B cell (primary cell): ENCODE results near the gene CASP4. TPM values are rescaled to one million over a fixed set of nuclear protein-coding genes. Genes with fewer than 3 reads are reported as not detected.

Source experiments
- ATAC-seq: fragments of 200-7000 bp; cut with Tn5 transposase; one replicate; pipeline ENCODE4 v1.10.0; 2021; ENCODE audit warnings: low read depth, mild to moderate bottlenecking, moderate number of reproducible peaks, moderate library complexity
- CTCF ChIA-PET: fragments of 350-600 bp; sonication (Branson Sonifier 250); formaldehyde crosslinking; loops from one replicate; lab custom pipeline; 2021; ENCODE audit warnings: antibody characterized with exemption, inconsistent platforms; lab: Charles Lee
- POLR2A ChIA-PET: fragments of 350-600 bp; sonication (Branson Sonifier 250); formaldehyde crosslinking; loops from one replicate; lab custom pipeline; 2021; ENCODE audit warnings: antibody characterized with exemption; lab: Charles Lee
- DNase-seq: peaks from one replicate; pipeline ENCODE4 v3.0.0; 2013
- H2AFZ ChIP-seq: 2 replicates; pipeline ENCODE4 v1.6.1; 2012; ENCODE audit warnings: mild to moderate bottlenecking, low read depth, low read length; ENCODE audit not compliant: insufficient read depth, poor library complexity, severe bottlenecking
- H3K27ac ChIP-seq, 2 donors: 1 replicate in 1 of 2; 2 replicates in 1 of 2; pipeline ENCODE4 v1.5.1; 2012 to 2013; ENCODE audit warnings: low read length in 2 of 2, mild to moderate bottlenecking in 2 of 2, moderate library complexity in 1 of 2
- H3K27me3 ChIP-seq, 4 experiments: fragments of 200-600 bp in 1 of 4; sonication (generic) in 1 of 4; replicated peaks in 1 of 4; 1 replicate in 2 of 4; 2 replicates in 2 of 4; pipeline versions ENCODE4 v1.6.1 to v1.7.0; 2013 to 2016; ENCODE audit warnings: low read length in 3 of 4, mild to moderate bottlenecking in 2 of 4, mixed read lengths in 1 of 4, moderate library complexity in 1 of 4; ENCODE audit not compliant: insufficient read depth in 4 of 4, control insufficient read depth in 3 of 4; ENCODE audit errors: control extremely low read depth in 1 of 4
- H3K36me3 ChIP-seq, 2 experiments: replicated peaks in 1 of 2; 1 replicate in 1 of 2; 2 replicates in 1 of 2; pipeline versions ENCODE4 v1.6.1 to v1.7.1; 2013; ENCODE audit warnings: low read length in 1 of 2; ENCODE audit not compliant: insufficient read depth in 2 of 2, control insufficient read depth in 1 of 2; ENCODE audit errors: control extremely low read depth in 1 of 2, extremely low read depth in 1 of 2
- H3K4me1 ChIP-seq, 2 donors: fragments of 200-600 bp in 1 of 2; sonication (generic) in 1 of 2; 1 replicate in 1 of 2; 2 replicates in 1 of 2; pipeline versions ENCODE4 v1.5.1 to v1.6.1; 2013 to 2017; ENCODE audit warnings: low read length in 2 of 2; ENCODE audit not compliant: control insufficient read depth in 2 of 2, insufficient read depth in 2 of 2
- H3K4me2 ChIP-seq: replicated peaks from 2 replicates; pipeline ENCODE3; 2012; ENCODE audit warnings: mild to moderate bottlenecking, low read depth, low read length; ENCODE audit not compliant: poor library complexity, severe bottlenecking
- H3K4me3 ChIP-seq, 5 experiments: fragments of 200-600 bp in 1 of 5; sonication (generic) in 1 of 5; 1 replicate in 3 of 5; 2 replicates in 2 of 5; pipeline versions ENCODE4 v1.5.1 to v1.7.0; 2011 to 2016; ENCODE audit warnings: low read length in 4 of 5, mild to moderate bottlenecking in 4 of 5, low read depth in 2 of 5, control low read depth in 1 of 5, moderate library complexity in 1 of 5; ENCODE audit not compliant: insufficient read depth in 1 of 5; ENCODE audit errors: control extremely low read depth in 1 of 5, extremely low read depth in 1 of 5
- H3K79me2 ChIP-seq: fragments of 200-600 bp; sonication (generic); one replicate; pipeline ENCODE4 v1.6.0; 2016; ENCODE audit warnings: low read length; ENCODE audit not compliant: control insufficient read depth, insufficient read depth
- H3K9ac ChIP-seq: fragments of 200-600 bp; sonication (generic); 2 replicates; pipeline ENCODE4 v1.6.1; 2017; ENCODE audit warnings: mild to moderate bottlenecking, low read length, moderate library complexity
- H3K9me3 ChIP-seq, 3 donors: one replicate each; pipeline versions ENCODE4 v1.6.1 to v1.7.1; 2013; ENCODE audit warnings: low read length in 2 of 3; ENCODE audit not compliant: control insufficient read depth in 2 of 3, insufficient read depth in 1 of 3; ENCODE audit errors: control extremely low read depth in 1 of 3
- H4K20me1 ChIP-seq: 2 replicates; pipeline ENCODE4 v1.6.0; 2012; ENCODE audit warnings: mild to moderate bottlenecking, low read length; ENCODE audit not compliant: insufficient read depth, control insufficient read depth, poor library complexity, severe bottlenecking
- H3K27ac Mint-ChIP-seq: one replicate; pipeline ENCODE4 v1.8.0; 2021; ENCODE audit warnings: mixed read lengths
- H3K27me3 Mint-ChIP-seq: one replicate; pipeline ENCODE4 v1.8.0; 2021; ENCODE audit warnings: mixed read lengths
- H3K4me1 Mint-ChIP-seq: one replicate; pipeline ENCODE4 v1.8.0; 2021; ENCODE audit warnings: mixed read lengths
- H3K4me3 Mint-ChIP-seq: one replicate; pipeline ENCODE4 v1.8.0; 2021; ENCODE audit warnings: mixed read lengths
- H3K9me3 Mint-ChIP-seq: one replicate; pipeline ENCODE4 v1.8.0; 2022; ENCODE audit warnings: mixed read lengths; ENCODE audit not compliant: insufficient read depth
- CTCF ChIP-seq: fragments of 200-600 bp; IDR thresholded peaks from one replicate; pipeline ENCODE4 v1.8.0; 2022; ENCODE audit warnings: antibody characterized with exemption, mild to moderate bottlenecking
- EZH2 ChIP-seq: IDR thresholded peaks from 2 replicates; pipeline ENCODE4 v1.6.1; 2012; ENCODE audit warnings: borderline replicate concordance, low read depth, mild to moderate bottlenecking, moderate library complexity, low read length; ENCODE audit not compliant: insufficient read depth, poor library complexity, severe bottlenecking
- WGBS: methylation state at CpG from one replicate; pipeline ENCODE4 v1.1.5; 2013; ENCODE audit warnings: missing lambda C conversion rate; ENCODE audit not compliant: insufficient coverage; 5-methylcytosine and 5-hydroxymethylcytosine counted together
- intact Hi-C: fragments of 100-400 bp; cut with micrococcal nuclease; formaldehyde crosslinking; loops from one replicate; pipeline ENCODE4 v1.10.0; 2022
- polyA plus RNA-seq: library from polyadenylated mRNA; depleted of rRNA; stranded (reverse); fragments of >200 nt; gene quantifications from 2 replicates; pipeline ENCODE4 v1.2.3, GENCODE V29; 2012
- total RNA-seq, 2 donors: library from RNA; stranded (reverse); fragments of 120-200 nt in 1 of 2; gene quantifications; 1 replicate in 1 of 2; 2 replicates in 1 of 2; pipeline versions ENCODE4 v1.2.3 to v1.2.4, GENCODE V29; 2013 to 2022

Gene CASP4
- total and polyA plus RNA-seq, 2 donors (not counting 1 experiment from before 2014, with no cell fraction given), result 72.4 to 157 TPM

- Histone ChIP-seq H3K9ac (peak overlapping the region; percentile 83), H4K20me1 (no peaks in the 10 kb centered on the region), H3K27me3 (no peaks in the 10 kb centered on the region), H3K79me2 (peaks cover 20% of the 10 kb centered on the region), H3K4me3 (peak overlapping the region; percentile 42 to 75 (median 58)), H3K27ac (peak overlapping the region; percentile 62 to 90), H3K4me1 (peaks cover 28 to 51% of the 10 kb centered on the region in 2 donors), H2AFZ (peak overlapping the region; percentile 83), H3K36me3 (no peaks in the 10 kb centered on the region), H3K4me2 (peak overlapping the region; percentile 73), H3K9me3 (no peaks in the 10 kb centered on the region)
- no peak for DNase-seq
- ATAC-seq, result peak; percentile 33
- Mint-ChIP-seq H3K4me3 (peak overlapping the region; percentile 89), H3K27ac (peak overlapping the region; percentile 86), H3K9me3 (no peaks in the 10 kb centered on the region), H3K27me3 (no peaks in the 10 kb centered on the region), H3K4me1 (peaks cover 64% of the 10 kb centered on the region)
- 20% methylated on average over 1 of the region's 4 CpGs for WGBS
- POLR2A ChIA-PET, result no interaction called here
- CTCF ChIA-PET, result interaction anchor here (1.6 kb wide), 1 partner anchor 29 kb away, joined by 6 read pairs; no protein-coding TSS in a partner anchor
- no peak for TF ChIP-seq CTCF
- no peak for TF ChIP-seq EZH2
- intact Hi-C loops, result loop anchor here (5.0 to 10.0 kb wide), 3 partner anchors 35 to 63 kb away; partner anchors contain the start of gene CASP4
Measured at GRCh38 chr11:104917271-104918112, 50.9 kb downstream of the CASP4 start.

GRCh38 chr11:104916442-104916841 is 51.9 kb downstream of the CASP4 start:
- DNase-seq, result peak; percentile 16
- Mint-ChIP-seq H3K4me3 (peak overlapping the region; percentile 70), H3K27me3 (no peaks in the 10 kb centered on the region), H3K27ac (peak overlapping the region; percentile 33), H3K4me1 (peaks cover 56% of the 10 kb centered on the region), H3K9me3 (no peaks in the 10 kb centered on the region)
- peak overlapping the region; percentile 83 for H3K9ac ChIP-seq
- no peak for TF ChIP-seq CTCF
- TF ChIP-seq EZH2, result no peak
- peak overlapping the region; percentile 83 for H2AFZ ChIP-seq
- peak overlapping the region in 2 of 5 experiments; percentile 1 to 75 for H3K4me3 ChIP-seq
- intact Hi-C loops, result loop anchor here (5.0 to 10.0 kb wide), 3 partner anchors 34 to 62 kb away; partner anchors contain the start of gene CASP4
- CTCF ChIA-PET, result interaction anchor here (1.6 kb wide), 1 partner anchor 30 kb away, joined by 6 read pairs; no protein-coding TSS in a partner anchor
- H3K4me1 ChIP-seq, result peaks cover 19 to 49% of the 10 kb centered on the region in 2 donors
- peak overlapping the region; percentile 73 for H3K4me2 ChIP-seq
- H3K36me3 ChIP-seq, result no peaks in the 10 kb centered on the region
- peaks cover 28% of the 10 kb centered on the region for H3K79me2 ChIP-seq
- ATAC-seq, result no peak
- H3K27me3 ChIP-seq, result no peaks in the 10 kb centered on the region
- no peaks in the 10 kb centered on the region for H4K20me1 ChIP-seq
- H3K9me3 ChIP-seq, result no peaks in the 10 kb centered on the region
- H3K27ac ChIP-seq, result peak overlapping the region; percentile 62 to 90
- POLR2A ChIA-PET, result no interaction called here
